Tongue (tissue), 2 donors: ENCODE measurements around the gene SRPK1. TPM values are rescaled to one million over a fixed set of nuclear protein-coding genes. Genes with fewer than 3 reads are reported as not detected.
"Not testable (repeated sequence)": the region's sequence is repeated elsewhere in the genome, so short reads cannot be mapped to it uniquely, and the experiment has no call there.

Experiments
- DNase-seq: peaks from one replicate; pipeline ENCODE4 v3.0.0-alpha.2; 2015
- total RNA-seq: library from RNA; depleted of rRNA; stranded (reverse); fragments of >200 nt; gene quantifications from one replicate; pipeline ENCODE4 v1.2.3, GENCODE V29; 2014

The SRPK1 gene
- total RNA-seq, 1 donor from 2014 or later = 28.1 TPM

DNA sequence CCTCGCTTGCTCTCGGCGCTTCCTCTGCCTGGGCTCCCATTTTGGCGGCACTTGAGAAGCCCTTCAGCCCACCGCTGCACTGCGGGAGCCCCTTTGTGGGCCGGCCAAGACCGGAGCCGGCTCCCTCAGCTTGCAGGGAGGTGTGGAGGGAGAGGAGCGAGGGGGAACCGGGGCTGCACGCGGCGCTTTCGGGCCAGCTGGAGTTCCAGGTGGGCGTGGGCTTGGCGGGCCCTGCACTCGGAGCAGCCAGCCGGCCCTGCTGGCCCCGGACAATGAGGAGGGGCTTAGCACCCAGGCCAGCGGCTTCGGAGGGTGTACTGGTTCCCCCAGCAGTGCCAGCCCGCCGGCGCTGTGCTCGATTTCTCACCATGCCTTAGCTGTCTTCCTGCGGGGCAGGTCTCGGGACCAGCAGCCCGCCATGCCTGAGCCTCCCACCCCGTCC, 10.2 kb upstream of the SRPK1 start:
- no peak for DNase-seq

- DNase-seq = no peak
Measured at GRCh38 chr6:35929601-35930000, 8.7 kb upstream of the SRPK1 start.

DNA sequence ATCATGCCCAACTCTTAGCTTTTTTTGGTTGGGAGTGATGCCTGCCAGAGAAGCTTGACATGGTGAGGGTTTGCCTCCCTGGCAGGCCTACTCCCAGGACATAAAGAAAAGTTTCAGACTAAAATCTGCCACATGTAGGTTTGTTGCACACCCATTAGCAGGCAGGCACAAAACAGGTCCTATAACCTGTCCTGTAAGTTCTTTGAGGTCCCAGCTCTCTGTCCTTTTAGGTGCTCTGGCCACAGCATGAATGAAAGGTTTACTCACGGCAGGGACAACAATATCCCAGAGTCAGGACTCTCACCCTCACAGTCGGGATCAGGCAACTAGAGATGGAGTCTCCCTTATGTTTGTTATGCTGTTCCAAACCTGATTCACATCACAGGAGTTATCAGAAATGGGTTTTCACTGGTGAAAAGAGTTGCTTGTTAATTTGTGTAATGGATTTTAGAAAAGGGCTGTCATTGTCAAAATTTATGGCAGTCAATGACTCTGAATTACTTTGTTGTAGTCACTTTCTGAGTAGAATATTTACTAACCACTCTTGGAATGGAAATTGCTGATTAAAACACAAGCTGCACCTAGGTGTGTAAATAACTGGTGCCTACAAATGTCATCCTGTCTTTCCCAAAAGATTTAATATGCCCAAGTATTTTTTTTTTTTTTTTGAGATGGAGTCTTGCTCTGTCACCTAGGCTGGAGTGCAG, 5.8 kb upstream of the SRPK1 start:
- DNase-seq = no peak

GRCh38 chr6:35925961-35926360, 5.1 kb upstream of the SRPK1 start:
- DNase-seq = no peak

GRCh38 chr6:35924146-35924545, 3.2 kb upstream of the SRPK1 start:
- no peak for DNase-seq

DNA sequence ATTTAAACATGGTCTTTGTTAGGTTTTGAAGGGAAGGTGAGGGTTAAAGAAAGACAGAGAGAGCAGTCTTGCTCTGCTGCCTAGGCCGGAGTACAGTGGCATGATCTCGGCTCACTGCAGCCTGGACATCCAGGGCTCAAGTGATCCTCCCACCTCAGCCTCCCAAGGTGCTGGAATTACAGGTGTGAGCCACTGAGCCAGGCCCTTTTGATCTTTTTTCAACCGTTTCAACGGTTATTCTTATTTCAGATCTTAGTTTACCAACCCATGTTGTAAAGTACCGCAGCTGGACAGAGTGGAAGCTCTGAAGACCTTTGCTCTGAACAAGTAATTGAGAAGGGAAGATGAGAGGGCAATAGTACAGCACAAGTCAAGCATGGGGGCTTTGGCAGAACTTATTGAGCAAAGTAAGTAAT, 1.2 kb upstream of the SRPK1 start:
- DNase-seq = no peak

GRCh38 chr6:35919827-35920751, 809 bp downstream of the SRPK1 start:
- DNase-seq = peak; percentile 39

DNA sequence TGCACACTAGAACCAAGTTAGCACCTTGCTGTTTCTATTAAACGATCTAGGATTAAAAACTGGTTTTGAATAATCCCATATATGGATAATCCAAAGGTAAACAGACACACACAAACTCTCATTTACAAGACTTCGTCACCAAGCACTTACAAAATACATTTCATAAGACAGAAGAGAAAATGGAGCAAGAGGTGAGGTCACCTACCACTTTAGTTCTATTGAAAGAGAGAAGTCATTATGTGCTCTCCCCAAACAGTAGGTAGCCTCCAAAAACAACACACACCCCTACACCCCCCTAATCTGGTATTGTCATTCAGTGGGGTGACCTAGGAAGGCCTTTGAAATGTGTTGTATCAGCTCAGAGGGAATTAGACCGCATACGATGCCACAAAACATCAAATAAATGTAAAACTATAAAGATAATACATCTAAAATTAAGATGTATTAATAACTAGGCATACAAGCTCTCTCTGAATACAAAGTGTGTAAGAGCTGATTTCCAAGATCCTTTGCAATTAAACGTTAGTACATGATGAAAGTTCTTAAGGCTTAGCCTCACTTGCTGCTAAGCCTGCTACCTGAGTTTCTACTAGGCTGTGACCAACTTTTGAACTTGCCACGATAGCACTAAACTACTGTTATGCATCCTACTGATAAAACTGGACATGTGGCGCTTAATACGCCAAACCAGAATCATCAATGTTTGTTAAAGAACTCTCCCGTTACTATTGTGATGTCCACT, 1.6 kb downstream of the SRPK1 start:
- DNase-seq = peak; percentile 10

GRCh38 chr6:35916893-35917292, 4.0 kb downstream of the SRPK1 start:
- DNase-seq = not testable (repeated sequence)

DNA sequence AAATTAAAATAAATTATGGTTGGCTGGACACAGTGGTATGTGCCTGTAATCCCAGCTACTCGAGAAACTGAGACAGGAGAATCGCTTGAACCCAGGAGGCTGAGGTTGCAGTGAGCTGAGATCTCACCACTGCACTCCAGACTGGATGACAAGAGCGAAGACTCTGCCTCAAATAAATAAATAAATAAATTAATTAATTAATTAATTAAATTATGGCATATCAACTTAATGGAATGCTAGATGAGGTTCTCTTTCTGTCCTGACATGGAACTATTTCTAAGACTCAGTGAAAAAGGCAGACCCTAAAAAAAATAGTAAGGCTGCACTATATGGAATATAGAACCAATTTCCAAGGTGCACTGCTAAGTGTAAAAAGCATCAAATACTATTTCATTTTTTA, 4.8 kb downstream of the SRPK1 start:
- DNase-seq = no peak

- DNase-seq = no peak
Measured at GRCh38 chr6:35914536-35914935, 6.4 kb downstream of the SRPK1 start.

GRCh38 chr6:35911871-35912653, 8.8 kb downstream of the SRPK1 start:
- no peak for DNase-seq

DNA sequence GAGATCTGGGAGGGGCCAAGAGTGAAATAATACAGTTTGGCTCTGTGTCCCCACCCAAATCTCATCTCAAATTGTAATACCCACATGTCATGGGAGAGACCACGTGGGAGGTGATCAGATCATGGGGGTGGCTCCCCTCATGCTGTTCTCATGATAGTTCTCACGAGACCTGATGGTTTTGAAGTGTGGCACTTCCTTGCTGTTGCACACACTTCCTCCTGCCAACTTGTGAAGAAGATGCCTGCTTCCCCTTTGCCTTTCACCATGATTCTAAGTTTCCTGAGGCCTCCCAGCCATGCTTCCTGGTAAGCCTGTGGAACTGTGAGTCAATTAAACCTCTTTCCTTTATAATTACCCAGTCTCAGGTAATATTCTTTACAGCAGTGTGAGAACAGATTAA, 11.3 kb downstream of the SRPK1 start:
- not testable (repeated sequence) for DNase-seq

GRCh38 chr6:35908753-35909401, 12.0 kb downstream of the SRPK1 start:
- DNase-seq = not testable (repeated sequence)

GRCh38 chr6:35907750-35908149, 13.1 kb downstream of the SRPK1 start:
- DNase-seq = no peak

DNA sequence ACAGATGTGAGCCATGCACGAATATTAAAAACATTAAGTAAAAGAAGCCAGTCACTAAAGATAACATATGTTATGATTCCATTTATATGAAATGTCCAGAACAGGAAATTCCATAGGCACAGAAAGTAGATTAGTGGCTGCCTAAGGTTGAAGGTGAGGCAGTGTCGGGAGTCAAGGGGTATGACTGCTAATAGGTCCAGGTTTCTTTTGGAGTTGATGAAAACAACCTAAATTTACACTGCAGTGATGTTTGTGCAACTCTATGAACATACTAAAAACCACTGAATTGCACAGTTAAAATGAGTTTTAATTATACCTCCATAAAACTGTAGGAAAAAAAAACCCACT, 14.4 kb downstream of the SRPK1 start:
- no peak for DNase-seq

- no peak for DNase-seq
Measured at GRCh38 chr6:35905841-35906498, 14.9 kb downstream of the SRPK1 start.

- no peak for DNase-seq
Measured at GRCh38 chr6:35905141-35905785, 15.6 kb downstream of the SRPK1 start.

- no peak for DNase-seq
Measured at GRCh38 chr6:35903679-35904078, 17.2 kb downstream of the SRPK1 start.

GRCh38 chr6:35900448-35900847, 20.4 kb downstream of the SRPK1 start:
- DNase-seq = no peak
